SH-SY5Y (cell line): ENCODE results near the gene SLC27A5.

Source experiments
- GATA2 ChIP-seq: IDR thresholded peaks from 2 replicates; pipeline ENCODE4 v1.6.1; 2011; ENCODE audit warnings: mild to moderate bottlenecking, low read depth, low read length
- GATA3 ChIP-seq: IDR thresholded peaks from 2 replicates; pipeline ENCODE4 v1.6.1; 2011; ENCODE audit warnings: low read depth, mild to moderate bottlenecking, low read length, moderate library complexity

- TF ChIP-seq GATA2 (no peak), GATA3 (no peak)
Observed at GRCh38 chr19:58543826-58544590, 32.2 kb upstream of the SLC27A5 start, which contains the start of gene TRIM28.
